ENCODE data around the gene MLLT10. TPM values are rescaled to one million over a fixed set of nuclear protein-coding genes. Genes with fewer than 3 reads are reported as not detected.

MLLT10 gene
- total and polyA plus RNA-seq, 9 donors: 23.6 to 55.1 (median 36.8) TPM

DNA sequence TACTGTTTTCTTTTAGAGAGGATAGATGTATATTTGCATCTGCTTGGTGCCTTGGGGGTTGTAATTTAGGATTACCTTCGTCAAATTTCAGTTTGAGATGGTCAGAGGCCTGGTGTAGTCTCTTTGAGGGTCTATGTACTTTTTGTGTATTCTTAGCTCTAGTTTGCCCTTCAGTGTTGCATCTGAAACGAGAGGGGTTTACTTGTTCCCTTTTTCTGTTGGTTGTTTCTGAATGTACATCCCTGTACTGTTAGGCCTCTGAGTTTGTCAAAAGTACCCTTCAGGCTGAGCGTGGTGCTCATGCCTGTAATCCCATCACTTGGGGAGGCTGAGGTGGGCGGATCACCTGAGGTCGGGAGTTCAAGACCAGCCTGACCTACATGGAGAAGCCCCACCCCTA lies 60.0 kb downstream of the MLLT10 start:
- WGBS, 3 donors: 94 to 97% (median 97%) methylated on average over 5 of the region's 5 CpGs
- Histone ChIP-seq H3K27me3 (no peaks in the 10 kb centered on the region), H3K4me3 (no peak overlapping the region), H3K27ac (no peak overlapping the region), H3K4me1 (ENCODE audit: insufficient read depth) (peaks cover 5% of the 10 kb centered on the region), H3K36me3 (no peaks in the 10 kb centered on the region), H3K9me3 (no peaks in the 10 kb centered on the region)
- TF ChIP-seq POLR2A (IDR thresholded peaks at IDR 0.05) (no peak), CTCF (IDR thresholded peaks at IDR 0.05) (no peak), EP300 (IDR thresholded peaks at IDR 0.05) (no peak)
- DNase-seq: no peak
- intact Hi-C loops (cut with DNase I): no loop called here

- TF ChIP-seq POLR2A (IDR thresholded peaks at IDR 0.05): no peak
- H3K27ac ChIP-seq: no peak overlapping the region
- H3K4me3 ChIP-seq: no peak overlapping the region
- no peak for DNase-seq
- H3K27me3 ChIP-seq: no peaks in the 10 kb centered on the region
- peaks cover 2% of the 10 kb centered on the region for H3K4me1 ChIP-seq (ENCODE audit: insufficient read depth)
- H3K9me3 ChIP-seq: no peaks in the 10 kb centered on the region
- WGBS, 3 donors: 81 to 87% (median 84%) methylated on average over 2 of the region's 2 CpGs
- intact Hi-C loops (cut with DNase I): no loop called here
- H3K36me3 ChIP-seq: no peaks in the 10 kb centered on the region
These were observed 65.5 kb downstream of the MLLT10 start for GRCh38 chr10:21599582-21599981.

- H3K4me3 ChIP-seq: no peak overlapping the region
- no peak for DNase-seq
- no peaks in the 10 kb centered on the region for H3K9me3 ChIP-seq
- 76 to 92% (median 81%) methylated on average over 1 of the region's 1 CpG for WGBS, 3 donors
- H3K27ac ChIP-seq: no peak overlapping the region
- H3K27me3 ChIP-seq: no peaks in the 10 kb centered on the region
- H3K36me3 ChIP-seq: no peaks in the 10 kb centered on the region
- TF ChIP-seq CTCF (IDR thresholded peaks at IDR 0.05): no peak
- intact Hi-C loops (cut with DNase I): no loop called here
- H3K4me1 ChIP-seq (ENCODE audit: insufficient read depth): peaks cover 2% of the 10 kb centered on the region
These were observed 66.9 kb downstream of the MLLT10 start for GRCh38 chr10:21600804-21601433.

- no peak for DNase-seq
- Histone ChIP-seq H3K4me3 (no peak overlapping the region), H3K27ac (no peak overlapping the region), H3K4me1 (ENCODE audit: insufficient read depth) (peaks cover 2% of the 10 kb centered on the region), H3K36me3 (no peaks in the 10 kb centered on the region), H3K9me3 (no peaks in the 10 kb centered on the region), H3K27me3 (no peaks in the 10 kb centered on the region)
- intact Hi-C loops (cut with DNase I): no loop called here
- WGBS, 3 donors: 82 to 86% (median 85%) methylated on average over 1 of the region's 1 CpG
- TF ChIP-seq POLR2A (IDR thresholded peaks at IDR 0.05): no peak
- no peak for TF ChIP-seq CTCF (IDR thresholded peaks at IDR 0.05)
- no peak for TF ChIP-seq EP300 (IDR thresholded peaks at IDR 0.05)
These were observed 68.3 kb downstream of the MLLT10 start for GRCh38 chr10:21602313-21602712.

DNA sequence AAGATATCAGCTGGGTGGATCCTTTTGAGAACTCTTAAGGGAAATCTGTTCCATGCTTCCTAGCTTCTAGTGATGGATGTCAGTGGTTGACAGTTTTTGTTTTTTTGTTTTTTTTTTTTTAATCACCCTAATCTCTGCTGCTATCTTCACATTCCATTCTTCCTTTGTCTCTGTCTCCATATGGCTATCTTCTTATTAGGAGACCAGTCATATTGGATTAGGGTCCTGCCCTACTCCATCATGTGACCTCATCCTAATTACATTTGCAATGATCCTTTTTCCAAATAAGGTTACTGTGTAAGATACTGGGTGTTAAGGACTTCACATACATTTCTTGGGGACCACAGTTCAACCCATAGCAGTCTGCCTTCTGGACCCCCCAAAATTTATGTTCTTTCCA lies 69.7 kb downstream of the MLLT10 start:
- no peak for DNase-seq
- TF ChIP-seq POLR2A (IDR thresholded peaks at IDR 0.05) (no peak), CTCF (IDR thresholded peaks at IDR 0.05) (no peak), EP300 (IDR thresholded peaks at IDR 0.05) (no peak)
- Histone ChIP-seq H3K9me3 (no peaks in the 10 kb centered on the region), H3K36me3 (no peaks in the 10 kb centered on the region), H3K4me1 (ENCODE audit: insufficient read depth) (peaks cover 2% of the 10 kb centered on the region), H3K4me3 (no peak overlapping the region), H3K27me3 (no peaks in the 10 kb centered on the region), H3K27ac (no peak overlapping the region)
- intact Hi-C loops (cut with DNase I): no loop called here

Measured in ovary (tissue), 9 donors.